HepG2 (cell line): Measurements from ENCODE around the gene PRMT2. TPM values are rescaled to one million over a fixed set of nuclear protein-coding genes. Genes with fewer than 3 reads are reported as not detected.

Experiments
- CSRNP1 ChIP-seq: sonication (generic); formaldehyde crosslinking; IDR thresholded peaks from 2 replicates; pipeline ENCODE4 v1.8.1; 2023; ENCODE audit warnings: mild to moderate bottlenecking, missing genetic modification reagents
- ELF3 ChIP-seq: IDR thresholded peaks from 2 replicates; pipeline ENCODE4 v1.6.1; 2016; ENCODE audit warnings: missing genetic modification reagents, missing compliant biosample characterization
- FLYWCH1 ChIP-seq: sonication (generic); formaldehyde crosslinking; IDR thresholded peaks from 2 replicates; pipeline ENCODE4 v1.8.1; 2023; ENCODE audit warnings: mild to moderate bottlenecking, missing genetic modification reagents
- FOXM1 ChIP-seq: sonication (generic); formaldehyde crosslinking; IDR thresholded peaks from 2 replicates; pipeline ENCODE4 v1.5.0; 2020; ENCODE audit warnings: missing genetic modification reagents
- KDM6A ChIP-seq: IDR thresholded peaks from 2 replicates; pipeline ENCODE4 v1.6.1; 2016; ENCODE audit warnings: low read depth
- MTF1 ChIP-seq: sonication (generic); formaldehyde crosslinking; IDR thresholded peaks from 2 replicates; pipeline ENCODE4 v1.5.0; 2020; ENCODE audit warnings: missing genetic modification reagents
- MXI1 ChIP-seq: IDR thresholded peaks from 3 replicates; pipeline ENCODE4 v1.6.1; 2012; ENCODE audit warnings: low read depth, low read length, inconsistent platforms, borderline replicate concordance
- NKX3-1 ChIP-seq: sonication (generic); formaldehyde crosslinking; IDR thresholded peaks from 2 replicates; pipeline ENCODE4 v1.5.0; 2020; ENCODE audit warnings: missing genetic modification reagents
- NR2F2 ChIP-seq: IDR thresholded peaks from 2 replicates; pipeline ENCODE4 v1.6.1; 2012; ENCODE audit warnings: low read depth, inconsistent platforms, borderline replicate concordance
- NR2F6 ChIP-seq, 2 experiments: IDR thresholded peaks; 2 replicates each; pipeline ENCODE4 v1.6.1; 2016; ENCODE audit warnings: antibody characterized with exemption in 1 of 2, mild to moderate bottlenecking in 1 of 2
- PRPF4 ChIP-seq: fragments of 200-400 bp; formaldehyde crosslinking; IDR thresholded peaks from 2 replicates; pipeline ENCODE4 v1.6.1; 2016; ENCODE audit warnings: low read length, low read depth; ENCODE audit not compliant: poor library complexity, severe bottlenecking
- SNAPC4 ChIP-seq: sonication (generic); formaldehyde crosslinking; IDR thresholded peaks from 2 replicates; pipeline ENCODE4 v1.4.0; 2020; ENCODE audit warnings: mild to moderate bottlenecking, missing genetic modification reagents
- ZBTB42 ChIP-seq: sonication (generic); formaldehyde crosslinking; IDR thresholded peaks from 2 replicates; pipeline ENCODE4 v1.5.0; 2020; ENCODE audit warnings: mild to moderate bottlenecking, missing genetic modification reagents
- ZMAT5 ChIP-seq: sonication (generic); formaldehyde crosslinking; IDR thresholded peaks from 2 replicates; pipeline ENCODE4 v1.5.0; 2020; ENCODE audit warnings: mild to moderate bottlenecking, low read depth, missing genetic modification reagents, borderline replicate concordance
- ZNF17 ChIP-seq: sonication (generic); formaldehyde crosslinking; IDR thresholded peaks from 2 replicates; pipeline ENCODE4 v1.5.0; 2020; ENCODE audit warnings: mild to moderate bottlenecking, missing genetic modification reagents
- ZNF530 ChIP-seq: sonication (generic); formaldehyde crosslinking; IDR thresholded peaks from 2 replicates; pipeline ENCODE4 v1.5.0; 2020; ENCODE audit warnings: low read depth, mild to moderate bottlenecking, missing genetic modification reagents
- ZNF724P ChIP-seq: sonication (generic); formaldehyde crosslinking; IDR thresholded peaks from 2 replicates; pipeline ENCODE4 v1.8.0; 2022; ENCODE audit warnings: missing genetic modification reagents, borderline replicate concordance
- polyA plus RNA-seq, 8 experiments: library from polyadenylated mRNA; depleted of rRNA in 3 of 8; stranded (reverse) in 7 of 8; unstranded in 1 of 8; fragments of >200 nt; fragmentation: Illumina TruSeq in 4 of 8; extraction: Trizol in 4 of 8; gene quantifications; 2 replicates each; pipeline versions ENCODE4 v1.2.1 to v1.2.3, GENCODE V29; 2011 to 2016; ENCODE audit warnings: low read depth in 4 of 8, missing spikeins in 1 of 8, mixed read lengths in 1 of 8; ENCODE audit not compliant: insufficient read depth in 1 of 8
- total RNA-seq, 5 experiments: library from RNA; depleted of rRNA; stranded (reverse); fragments of >200 nt; fragmentation: Illumina TruSeq; extraction: Trizol; gene quantifications; 2 replicates each; pipeline ENCODE4 v1.2.3, GENCODE V29; 2016; ENCODE audit warnings: low read depth in 1 of 5
- TF ChIP-seq, protein P1 (sequence below): sonication (generic); formaldehyde crosslinking; IDR thresholded peaks from 2 replicates; pipeline ENCODE4 v1.5.1; 2020; ENCODE audit warnings: missing genetic modification reagents, mild to moderate bottlenecking, borderline replicate concordance

Gene PRMT2
- total and polyA plus RNA-seq, 2 of the 13 experiments (the other 11 are each of a cell fraction or from before 2014, with no cell fraction given): 54.4 to 78.8 TPM

- TF ChIP-seq SNAPC4 (CRISPR knock-in tag) (no peak), ZBTB42 (CRISPR knock-in tag) (no peak), KDM6A (CRISPR knock-in tag) (no peak), ZNF530 (CRISPR knock-in tag) (no peak), ZNF724P (0 out of 2 replicates have a peak, but pooled peaks have one; percentile 42), MXI1 (no peak), NR2F2 (no peak), CSRNP1 (CRISPR knock-in tag) (peak; percentile 77; the same call in 1 of the 2 replicates), ZMAT5 (CRISPR knock-in tag) (no peak), ELF3 (CRISPR knock-in tag) (no peak), NKX3-1 (CRISPR knock-in tag) (no peak), MTF1 (CRISPR knock-in tag) (no peak), NR2F6 (IDR thresholded peaks at IDR 0.05) (no peak), NR2F6 (CRISPR knock-in tag; IDR thresholded peaks at IDR 0.05) (no peak), FLYWCH1 (CRISPR knock-in tag) (no peak), PRPF4 (no peak), ZNF17 (CRISPR knock-in tag) (no peak), FOXM1 (CRISPR knock-in tag) (no peak)
- TF ChIP-seq, protein P1, sequence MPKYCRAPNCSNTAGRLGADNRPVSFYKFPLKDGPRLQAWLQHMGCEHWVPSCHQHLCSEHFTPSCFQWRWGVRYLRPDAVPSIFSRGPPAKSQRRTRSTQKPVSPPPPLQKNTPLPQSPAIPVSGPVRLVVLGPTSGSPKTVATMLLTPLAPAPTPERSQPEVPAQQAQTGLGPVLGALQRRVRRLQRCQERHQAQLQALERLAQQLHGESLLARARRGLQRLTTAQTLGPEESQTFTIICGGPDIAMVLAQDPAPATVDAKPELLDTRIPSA: no peak
Measured at GRCh38 chr21:46666941-46667740, 31.7 kb downstream of the PRMT2 start (continued).
